CD4-positive, alpha-beta T cell (primary cell): ENCODE measurements around the gene DYNLRB1. TPM values are rescaled to one million over a fixed set of nuclear protein-coding genes. Genes with fewer than 3 reads are reported as not detected.
"Not testable (repeated sequence)": the region's sequence is repeated elsewhere in the genome, so short reads cannot be mapped to it uniquely, and the experiment has no call there.

Source experiments
- ATAC-seq: fragments of 200-7000 bp; cut with Tn5 transposase; one replicate; pipeline ENCODE4 v1.10.0; 2022; ENCODE audit warnings: mild to moderate bottlenecking; ENCODE audit not compliant: poor library complexity
- CTCF ChIA-PET: fragments of 350-600 bp; sonication (Branson Sonifier 250); formaldehyde crosslinking; loops from one replicate; lab custom pipeline; 2021; ENCODE audit warnings: antibody characterized with exemption, inconsistent platforms; lab: Charles Lee
- POLR2A ChIA-PET: fragments of 350-600 bp; sonication (Branson Sonifier 250); formaldehyde crosslinking; loops from one replicate; lab custom pipeline; 2021; ENCODE audit warnings: antibody characterized with exemption, inconsistent platforms; lab: Charles Lee
- DNase-seq, 14 experiments: peaks; one replicate each; pipeline ENCODE4 v3.0.0-alpha.2; 2013 to 2020; ENCODE audit warnings: mixed read lengths in 2 of 14
- H3K27ac ChIP-seq, 2 donors: one replicate each; pipeline versions ENCODE4 v1.5.1 to v1.7.0; 2013; ENCODE audit warnings: low read length in 2 of 2, low read depth in 1 of 2, mild to moderate bottlenecking in 1 of 2
- H3K27me3 ChIP-seq, 2 experiments: 1 replicate in 1 of 2; 2 replicates in 1 of 2; pipeline versions ENCODE4 v1.6.1 to v1.7.0; 2013; ENCODE audit warnings: low read length in 2 of 2, control low read depth in 1 of 2, mild to moderate bottlenecking in 1 of 2, moderate library complexity in 1 of 2; ENCODE audit not compliant: insufficient read depth in 2 of 2, control insufficient read depth in 1 of 2
- H3K36me3 ChIP-seq: one replicate; pipeline ENCODE4 v1.6.1; 2013; ENCODE audit warnings: low read length, control low read depth; ENCODE audit not compliant: insufficient read depth
- H3K4me1 ChIP-seq: one replicate; pipeline ENCODE4 v1.6.1; 2013; ENCODE audit warnings: low read length, control low read depth; ENCODE audit not compliant: insufficient read depth
- H3K4me3 ChIP-seq: one replicate; pipeline ENCODE4 v1.5.1; 2013; ENCODE audit warnings: mild to moderate bottlenecking, low read length, moderate library complexity
- H3K9me3 ChIP-seq, 2 experiments: 1 replicate in 1 of 2; 2 replicates in 1 of 2; pipeline versions ENCODE4 v1.6.1 to v1.7.0; 2013; ENCODE audit warnings: low read length in 2 of 2, mild to moderate bottlenecking in 2 of 2, control low read depth in 1 of 2, moderate library complexity in 1 of 2; ENCODE audit not compliant: control insufficient read depth in 1 of 2, insufficient read depth in 1 of 2
- H3K27ac Mint-ChIP-seq: one replicate; pipeline ENCODE4 v1.8.0; 2020; ENCODE audit warnings: mixed read lengths
- H3K27me3 Mint-ChIP-seq: one replicate; pipeline ENCODE4 v1.8.0; 2021; ENCODE audit warnings: mixed read lengths
- H3K36me3 Mint-ChIP-seq: one replicate; pipeline ENCODE4 v1.8.0; 2021; ENCODE audit warnings: low read depth, mixed read lengths
- H3K4me1 Mint-ChIP-seq: one replicate; pipeline ENCODE4 v1.8.0; 2021; ENCODE audit warnings: low read depth, mixed read lengths
- H3K4me3 Mint-ChIP-seq: one replicate; pipeline ENCODE4 v1.8.0; 2020; ENCODE audit warnings: mild to moderate bottlenecking, mixed read lengths
- H3K9me3 Mint-ChIP-seq: one replicate; pipeline ENCODE4 v1.8.0; 2020; ENCODE audit warnings: mixed read lengths
- CTCF ChIP-seq: fragments of 200-600 bp; IDR thresholded peaks from one replicate; pipeline ENCODE4 v1.8.0; 2022; ENCODE audit warnings: antibody characterized with exemption, mild to moderate bottlenecking
- intact Hi-C, 2 experiments: fragments of 100-400 bp; cut with DNase I in 1 of 2; cut with micrococcal nuclease in 1 of 2; formaldehyde crosslinking; loops; one replicate each; pipeline versions ENCODE4 v1.15.1 to v1.9.0; 2023 to 2025; cut with DNase I, micrococcal nuclease
- total RNA-seq, 174 experiments: library from RNA in 2 of 174; stranded (reverse) in 2 of 174; gene quantifications; one replicate each; pipeline ENCODE4 v1.2.3 and lab custom pipeline; 2021 to 2026

The DYNLRB1 gene
- total RNA-seq, 2 experiments from 2014 or later: 38.3 to 40.3 TPM

GRCh38 chr20:34493646-34494045, 22.6 kb upstream of the DYNLRB1 start:
- Mint-ChIP-seq H3K27ac (no peak overlapping the region), H3K4me1 (no peaks in the 10 kb centered on the region), H3K36me3 (peaks cover 84% of the 10 kb centered on the region), H3K27me3 (no peaks in the 10 kb centered on the region), H3K4me3 (no peak overlapping the region), H3K9me3 (peaks cover 4% of the 10 kb centered on the region)
- Histone ChIP-seq H3K9me3 (no peaks in the 10 kb centered on the region), H3K27ac (no peak overlapping the region), H3K36me3 (peaks cover 84% of the 10 kb centered on the region), H3K4me1 (no peaks in the 10 kb centered on the region), H3K4me3 (no peak overlapping the region), H3K27me3 (no peaks in the 10 kb centered on the region)
- ChIA-PET POLR2A (no interaction called here), CTCF (no interaction called here)
- DNase-seq: no peak
- intact Hi-C loops: no loop called here
- TF ChIP-seq CTCF: no peak
- ATAC-seq: no peak

GRCh38 chr20:34495307-34495706, 20.9 kb upstream of the DYNLRB1 start:
- H3K27ac Mint-ChIP-seq: no peak overlapping the region

GRCh38 chr20:34495916-34496315, 20.3 kb upstream of the DYNLRB1 start:
- Histone ChIP-seq H3K4me3 (no peak overlapping the region), H3K27me3 (no peaks in the 10 kb centered on the region), H3K27ac (no peak overlapping the region), H3K4me1 (no peaks in the 10 kb centered on the region), H3K9me3 (no peaks in the 10 kb centered on the region), H3K36me3 (peaks cover 75% of the 10 kb centered on the region)
- ChIA-PET CTCF (no interaction called here), POLR2A (no interaction called here)
- no peak overlapping the region for H3K27ac Mint-ChIP-seq
- no peaks in the 10 kb centered on the region for H3K4me1 Mint-ChIP-seq
- ATAC-seq: no peak
- peaks cover 14% of the 10 kb centered on the region for H3K9me3 Mint-ChIP-seq
- intact Hi-C loops: no loop called here
- no peaks in the 10 kb centered on the region for H3K27me3 Mint-ChIP-seq
- H3K4me3 Mint-ChIP-seq: no peak overlapping the region
- no peak for DNase-seq
- TF ChIP-seq CTCF: no peak
- peaks cover 89% of the 10 kb centered on the region for H3K36me3 Mint-ChIP-seq

More at GRCh38 chr20:34495307-34495706, 20.9 kb upstream of the DYNLRB1 start:
- TF ChIP-seq CTCF: no peak
- DNase-seq (no peak), ATAC-seq (no peak)
- Histone ChIP-seq H3K27ac (no peak overlapping the region), H3K27me3 (no peaks in the 10 kb centered on the region), H3K36me3 (peaks cover 75% of the 10 kb centered on the region), H3K4me1 (no peaks in the 10 kb centered on the region), H3K4me3 (no peak overlapping the region), H3K9me3 (no peaks in the 10 kb centered on the region)
- H3K4me3 Mint-ChIP-seq: no peak overlapping the region
- peaks cover 89% of the 10 kb centered on the region for H3K36me3 Mint-ChIP-seq
- H3K9me3 Mint-ChIP-seq: peaks cover 8% of the 10 kb centered on the region
- ChIA-PET POLR2A (no interaction called here), CTCF (no interaction called here)
- H3K4me1 Mint-ChIP-seq: no peaks in the 10 kb centered on the region
- intact Hi-C loops: no loop called here
- H3K27me3 Mint-ChIP-seq: no peaks in the 10 kb centered on the region

GRCh38 chr20:34497596-34497995, 18.6 kb upstream of the DYNLRB1 start:
- peaks cover 88% of the 10 kb centered on the region for H3K36me3 Mint-ChIP-seq
- H3K27ac ChIP-seq, H3K4me3 Mint-ChIP-seq, CTCF ChIA-PET, ATAC-seq, POLR2A ChIA-PET, H3K27me3 Mint-ChIP-seq, H3K4me1 Mint-ChIP-seq, intact Hi-C loops, H3K4me1 ChIP-seq, H3K4me3 ChIP-seq, H3K9me3 ChIP-seq, H3K27me3 ChIP-seq, DNase-seq, H3K27ac Mint-ChIP-seq: not testable (repeated sequence)
- H3K36me3 ChIP-seq: peaks cover 65% of the 10 kb centered on the region
- H3K9me3 Mint-ChIP-seq: peaks cover 15% of the 10 kb centered on the region
